Transverse colon (tissue), 4 donors: ENCODE data around the gene PSMB11. TPM values are rescaled to one million over a fixed set of nuclear protein-coding genes. Genes with fewer than 3 reads are reported as not detected.

Source experiments
- DNase-seq: peaks from one replicate; pipeline ENCODE4 v3.0.0-alpha.2; 2019
- H3K27ac ChIP-seq, 4 donors: fragments of 200-600 bp; sonication (generic); 2 replicates each; pipeline ENCODE4 v1.5.1; 2016 to 2018; ENCODE audit warnings: inconsistent platforms in 4 of 4
- H3K27me3 ChIP-seq: fragments of 200-600 bp; sonication (generic); 2 replicates; pipeline ENCODE4 v1.5.1; 2017; ENCODE audit warnings: inconsistent platforms
- H3K36me3 ChIP-seq, 4 donors: fragments of 200-600 bp; sonication (generic); 2 replicates each; pipeline ENCODE4 v1.5.1; 2017 to 2019; ENCODE audit warnings: inconsistent platforms in 4 of 4
- H3K4me1 ChIP-seq, 4 donors: fragments of 200-600 bp; sonication (generic); 2 replicates each; pipeline ENCODE4 v1.5.1; 2017 to 2020; ENCODE audit warnings: inconsistent platforms in 4 of 4
- H3K4me3 ChIP-seq, 4 donors: fragments of 200-600 bp; sonication (generic); 1 replicate in 1 of 4; 2 replicates in 3 of 4; pipeline versions ENCODE4 v1.5.1 to v1.6.1; 2017 to 2019; ENCODE audit warnings: inconsistent platforms in 4 of 4
- H3K9me3 ChIP-seq, 2 donors: fragments of 200-600 bp; sonication (generic); 2 replicates each; pipeline ENCODE4 v1.5.1; 2017 to 2019; ENCODE audit warnings: inconsistent platforms in 2 of 2
- EP300 ChIP-seq: sonication (generic); formaldehyde crosslinking; IDR thresholded peaks from one replicate; pipeline ENCODE4 v1.6.1; 2017; ENCODE audit warnings: antibody characterized with exemption, low read depth
- POLR2A ChIP-seq: fragments of 450-650 bp; IDR thresholded peaks from one replicate; pipeline ENCODE4 v1.6.1; 2016; ENCODE audit warnings: antibody characterized with exemption, mild to moderate bottlenecking, moderate library complexity
- POLR2AphosphoS5 ChIP-seq, 3 donors: sonication (generic); formaldehyde crosslinking; IDR thresholded peaks; one replicate each; pipeline ENCODE4 v1.6.1; 2016; ENCODE audit warnings: antibody characterized with exemption in 3 of 3
- WGBS, 2 donors: methylation state at CpG; one replicate each; pipeline ENCODE4 v1.1.5; 2018; ENCODE audit warnings: low coverage in 1 of 2; 5-methylcytosine and 5-hydroxymethylcytosine counted together
- in situ Hi-C, 4 donors: fragments of 200-750 bp; cut with MboI; loops; one replicate each; pipeline versions ENCODE4 v1.15.0 to v1.15.1; 2017; ENCODE audit warnings: low sequenced_read_pairs in 3 of 4, low pct_ligation_motif_present in 1 of 4, low pct_unique_long_range_greater_than_20kb in 1 of 4
- intact Hi-C: fragments of 100-400 bp; cut with DNase I; formaldehyde crosslinking; loops from one replicate; pipeline ENCODE4 v1.15.1; 2023; ENCODE audit warnings: low total_unique reads
- total RNA-seq, 4 donors: library from RNA; depleted of rRNA; stranded (reverse); fragments of >200 nt; gene quantifications; one replicate each; pipeline ENCODE4 v1.1.0, GENCODE V29; 2016
- TF ChIP-seq, protein P1 (sequence below), 5 experiments: fragments of 200-600 bp in 3 of 5; fragments of 450-650 bp in 2 of 5; sonication (generic) in 3 of 5; IDR thresholded peaks; 1 replicate in 2 of 5; 2 replicates in 3 of 5; pipeline ENCODE4 v1.5.1; 2016 to 2017; ENCODE audit warnings: antibody characterized with exemption in 5 of 5, inconsistent platforms in 3 of 5, mild to moderate bottlenecking in 2 of 5, moderate library complexity in 1 of 5

The PSMB11 gene
- total RNA-seq, 4 donors from 2014 or later = not detected

- Histone ChIP-seq H3K4me3 (no peak overlapping the region), H3K9me3 (no peaks in the 10 kb centered on the region), H3K4me1 (no peaks in the 10 kb centered on the region), H3K27ac (no peak overlapping the region), H3K27me3 (no peaks in the 10 kb centered on the region), H3K36me3 (no peaks in the 10 kb centered on the region)
- WGBS, 2 donors = 96 to 100% methylated on average over 2 to 3 of the region's 3 CpGs
- in situ Hi-C loops (no loop called here), intact Hi-C loops (no loop called here)
- no peak for DNase-seq
- TF ChIP-seq, protein P1, sequence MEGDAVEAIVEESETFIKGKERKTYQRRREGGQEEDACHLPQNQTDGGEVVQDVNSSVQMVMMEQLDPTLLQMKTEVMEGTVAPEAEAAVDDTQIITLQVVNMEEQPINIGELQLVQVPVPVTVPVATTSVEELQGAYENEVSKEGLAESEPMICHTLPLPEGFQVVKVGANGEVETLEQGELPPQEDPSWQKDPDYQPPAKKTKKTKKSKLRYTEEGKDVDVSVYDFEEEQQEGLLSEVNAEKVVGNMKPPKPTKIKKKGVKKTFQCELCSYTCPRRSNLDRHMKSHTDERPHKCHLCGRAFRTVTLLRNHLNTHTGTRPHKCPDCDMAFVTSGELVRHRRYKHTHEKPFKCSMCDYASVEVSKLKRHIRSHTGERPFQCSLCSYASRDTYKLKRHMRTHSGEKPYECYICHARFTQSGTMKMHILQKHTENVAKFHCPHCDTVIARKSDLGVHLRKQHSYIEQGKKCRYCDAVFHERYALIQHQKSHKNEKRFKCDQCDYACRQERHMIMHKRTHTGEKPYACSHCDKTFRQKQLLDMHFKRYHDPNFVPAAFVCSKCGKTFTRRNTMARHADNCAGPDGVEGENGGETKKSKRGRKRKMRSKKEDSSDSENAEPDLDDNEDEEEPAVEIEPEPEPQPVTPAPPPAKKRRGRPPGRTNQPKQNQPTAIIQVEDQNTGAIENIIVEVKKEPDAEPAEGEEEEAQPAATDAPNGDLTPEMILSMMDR (IDR thresholded peaks at IDR 0.05) = no peak
Measured at GRCh38 chr14:23043754-23044153, 1.7 kb downstream of the PSMB11 start.

DNA sequence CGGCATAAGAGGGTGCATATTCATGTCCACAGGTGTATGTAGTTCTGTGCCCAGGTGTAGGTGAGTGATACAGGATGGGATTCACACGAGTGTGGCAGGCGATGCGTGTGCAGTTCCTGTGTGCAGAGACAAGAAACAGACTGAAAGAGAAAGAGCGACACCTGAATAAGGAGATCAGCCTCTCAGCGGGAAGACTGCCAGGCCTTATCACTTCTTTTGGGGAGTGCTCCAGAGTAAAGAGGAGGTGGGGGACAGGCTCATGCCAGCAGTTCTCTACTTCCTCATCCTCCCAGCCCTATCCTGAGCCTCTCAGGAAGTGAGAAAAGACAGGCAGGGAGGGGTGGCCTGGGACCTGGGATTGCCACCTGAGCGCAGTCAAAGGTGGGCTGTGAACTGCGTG, 2.8 kb downstream of the PSMB11 start:
- TF ChIP-seq, protein P1 (IDR thresholded peaks at IDR 0.05) = no peak
- no peak for TF ChIP-seq POLR2AphosphoS5 (IDR thresholded peaks at IDR 0.05)
- TF ChIP-seq EP300 = no peak
- no peak for TF ChIP-seq POLR2A
- no peak overlapping the region for H3K4me3 ChIP-seq
- H3K27ac ChIP-seq = no peak overlapping the region
- no peaks in the 10 kb centered on the region for H3K36me3 ChIP-seq
- in situ Hi-C loops = no loop called here
- no peaks in the 10 kb centered on the region for H3K27me3 ChIP-seq
- intact Hi-C loops = no loop called here
- H3K9me3 ChIP-seq = no peaks in the 10 kb centered on the region
- H3K4me1 ChIP-seq = no peaks in the 10 kb centered on the region
- WGBS, 2 donors = 69 to 77% methylated on average over 6 to 8 of the region's 8 CpGs
- no peak for DNase-seq

- Histone ChIP-seq H3K36me3 (no peaks in the 10 kb centered on the region), H3K4me1 (no peaks in the 10 kb centered on the region), H3K27me3 (no peaks in the 10 kb centered on the region), H3K27ac (no peak overlapping the region), H3K9me3 (no peaks in the 10 kb centered on the region), H3K4me3 (no peak overlapping the region)
- in situ Hi-C loops = no loop called here
- TF ChIP-seq POLR2A (no peak), EP300 (no peak), POLR2AphosphoS5 (IDR thresholded peaks at IDR 0.05) (no peak)
- TF ChIP-seq, protein P1 (IDR thresholded peaks at IDR 0.05) = no peak
- intact Hi-C loops = no loop called here
- no peak for DNase-seq
- 84% methylated on average over 10 to 13 of the region's 13 CpGs for WGBS, 2 donors
Measured at GRCh38 chr14:23045419-23046357, 3.7 kb downstream of the PSMB11 start.

- no peak for DNase-seq
- H3K27ac ChIP-seq = no peak overlapping the region
Measured at GRCh38 chr14:23047034-23047634, 5.1 kb downstream of the PSMB11 start.

More at GRCh38 chr14:23047034-23047634, 5.1 kb downstream of the PSMB11 start:
- Histone ChIP-seq H3K4me1 (no peaks in the 10 kb centered on the region), H3K27me3 (no peaks in the 10 kb centered on the region), H3K36me3 (no peaks in the 10 kb centered on the region), H3K4me3 (no peak overlapping the region), H3K9me3 (no peaks in the 10 kb centered on the region)
- intact Hi-C loops (no loop called here), in situ Hi-C loops (no loop called here)
- no peak for TF ChIP-seq POLR2AphosphoS5 (IDR thresholded peaks at IDR 0.05)
- TF ChIP-seq, protein P1 (IDR thresholded peaks at IDR 0.05) = no peak
- no peak for TF ChIP-seq POLR2A
- TF ChIP-seq EP300 = no peak
- 76 to 82% methylated on average over 1 to 6 of the region's 6 CpGs for WGBS, 2 donors
